Activated CD8-positive, alpha-beta T cell treated with anti-CD3 and anti-CD28 coated beads for 36 hours (primary cell): ENCODE measurements around the gene PEPD. TPM values are rescaled to one million over a fixed set of nuclear protein-coding genes. Genes with fewer than 3 reads are reported as not detected.

Source experiments
- ATAC-seq: fragments of 200-7000 bp; cut with Tn5 transposase; one replicate; pipeline ENCODE4 v1.10.0; 2021; ENCODE audit warnings: mild to moderate bottlenecking, moderate library complexity
- CTCF ChIA-PET: fragments of 350-600 bp; sonication (Branson Sonifier 250); formaldehyde crosslinking; loops from one replicate; lab custom pipeline; 2021; ENCODE audit warnings: antibody characterized with exemption; lab: Charles Lee
- POLR2A ChIA-PET: fragments of 350-600 bp; sonication (Branson Sonifier 250); formaldehyde crosslinking; loops from one replicate; lab custom pipeline; 2021; ENCODE audit warnings: antibody characterized with exemption; lab: Charles Lee
- DNase-seq: peaks from one replicate; pipeline ENCODE4 v3.0.0-alpha.2; 2020
- H3K27ac Mint-ChIP-seq: one replicate; pipeline ENCODE4 v1.8.0; 2021; ENCODE audit warnings: mild to moderate bottlenecking, mixed read lengths
- H3K27me3 Mint-ChIP-seq: one replicate; pipeline ENCODE4 v1.8.0; 2021; ENCODE audit warnings: mixed read lengths
- H3K36me3 Mint-ChIP-seq: one replicate; pipeline ENCODE4 v1.8.0; 2021; ENCODE audit warnings: low read depth, mixed read lengths
- H3K4me1 Mint-ChIP-seq: one replicate; pipeline ENCODE4 v1.8.0; 2021; ENCODE audit warnings: low read depth, mixed read lengths
- H3K4me3 Mint-ChIP-seq: one replicate; pipeline ENCODE4 v1.8.0; 2021; ENCODE audit warnings: mild to moderate bottlenecking, moderate library complexity, mixed read lengths
- H3K9me3 Mint-ChIP-seq: one replicate; pipeline ENCODE4 v1.8.0; 2021; ENCODE audit warnings: mixed read lengths
- CTCF ChIP-seq: fragments of 200-600 bp; IDR thresholded peaks from one replicate; pipeline ENCODE4 v1.8.0; 2022; ENCODE audit warnings: antibody characterized with exemption, mild to moderate bottlenecking
- intact Hi-C: fragments of 100-400 bp; cut with micrococcal nuclease; formaldehyde crosslinking; loops from one replicate; pipeline ENCODE4 v1.10.0; 2022
- total RNA-seq, 2 experiments: library from RNA; stranded (reverse); gene quantifications; one replicate each; pipeline ENCODE4 v1.2.3, GENCODE V29; 2021

Gene PEPD
- total RNA-seq, 2 experiments from 2014 or later = 32.6 to 34.6 TPM

DNA sequence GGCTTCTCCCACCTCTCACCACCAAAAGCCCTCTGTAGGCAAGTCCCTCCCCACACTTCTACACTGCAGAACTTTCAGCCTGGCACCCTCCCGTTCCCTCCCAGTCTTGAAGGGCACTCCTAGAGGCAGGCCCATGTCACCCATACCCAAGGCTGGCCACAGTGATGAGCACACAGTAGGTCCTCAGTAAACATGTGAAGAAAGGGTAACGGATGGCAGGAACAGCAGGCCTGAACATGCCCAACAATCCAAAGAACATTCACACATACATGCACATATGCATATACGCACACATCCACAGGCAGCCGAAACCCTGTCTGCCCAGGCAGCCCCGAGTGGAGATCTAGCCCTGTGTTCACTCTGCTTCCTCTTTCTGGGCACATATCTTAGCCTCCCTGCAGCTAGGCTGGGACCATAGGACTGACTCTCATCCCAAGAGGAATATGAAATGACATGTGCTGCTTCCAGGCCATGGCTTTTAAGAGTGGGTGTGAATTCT is 92.9 kb downstream of the PEPD start:
- Mint-ChIP-seq H3K27ac (no peak overlapping the region), H3K27me3 (no peaks in the 10 kb centered on the region), H3K9me3 (no peaks in the 10 kb centered on the region), H3K36me3 (no peaks in the 10 kb centered on the region), H3K4me1 (peaks cover 14% of the 10 kb centered on the region), H3K4me3 (no peak overlapping the region)
- ChIA-PET CTCF (interaction anchor here (1.0 kb wide), 1 partner anchor 13 kb away, joined by 3 read pairs; no protein-coding TSS in a partner anchor), POLR2A (no interaction called here)
- intact Hi-C loops = no loop called here
- no peak for ATAC-seq
- no peak for TF ChIP-seq CTCF
- no peak for DNase-seq

DNA sequence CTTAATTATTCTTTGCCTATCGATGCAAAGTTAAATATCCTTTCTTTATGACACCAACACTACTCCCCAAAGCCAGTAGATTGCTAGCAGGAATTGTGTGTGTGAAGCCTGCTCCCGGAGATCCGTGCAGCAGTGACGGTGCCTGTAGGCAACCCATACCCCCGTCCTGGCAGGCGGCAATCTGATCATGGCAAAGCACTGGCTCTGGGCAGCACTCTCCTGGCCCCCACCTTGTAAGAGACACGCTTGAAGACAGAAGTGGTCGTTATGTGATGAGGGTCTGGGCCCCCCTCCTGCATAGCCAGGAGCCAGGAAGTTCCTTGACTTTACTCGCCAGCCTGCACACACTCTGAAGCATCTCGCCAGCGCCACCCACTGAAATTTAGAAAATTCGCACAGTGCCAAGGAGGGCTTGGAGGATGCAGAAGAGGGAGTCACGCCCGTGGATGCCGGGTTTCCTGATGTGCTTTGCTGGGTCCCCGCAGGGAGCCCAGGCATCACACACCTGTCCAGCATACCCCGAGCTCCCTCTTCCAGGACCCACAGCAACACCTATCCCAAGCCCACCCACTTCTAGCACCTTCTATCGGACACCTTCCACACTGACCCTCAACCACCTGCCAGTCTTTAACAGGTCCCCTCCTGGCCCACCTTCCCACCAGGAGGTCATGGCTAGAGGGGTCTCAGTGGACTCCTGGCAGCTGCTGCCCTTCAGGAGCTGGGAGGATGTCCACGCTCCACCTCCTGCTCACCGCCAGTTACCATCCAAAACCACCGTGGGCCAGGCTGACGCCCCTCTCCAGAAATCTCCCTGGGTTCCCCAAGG is 93.6 kb downstream of the PEPD start:
- H3K4me3 Mint-ChIP-seq = no peak overlapping the region
- no peak overlapping the region for H3K27ac Mint-ChIP-seq
- ChIA-PET POLR2A (no interaction called here), CTCF (interaction anchor here (1.0 kb wide), 1 partner anchor 12 kb away, joined by 3 read pairs; no protein-coding TSS in a partner anchor)
- H3K4me1 Mint-ChIP-seq = peaks cover 14% of the 10 kb centered on the region
- ATAC-seq (no peak), DNase-seq (no peak)
- no peak for TF ChIP-seq CTCF
- H3K9me3 Mint-ChIP-seq = no peaks in the 10 kb centered on the region
- intact Hi-C loops = no loop called here
- no peaks in the 10 kb centered on the region for H3K36me3 Mint-ChIP-seq
- no peaks in the 10 kb centered on the region for H3K27me3 Mint-ChIP-seq

GRCh38 chr19:33426621-33427361 is 94.8 kb downstream of the PEPD start:
- no peak overlapping the region for H3K27ac Mint-ChIP-seq
- TF ChIP-seq CTCF = no peak
- no peaks in the 10 kb centered on the region for H3K9me3 Mint-ChIP-seq
- CTCF ChIA-PET = no interaction called here
- ATAC-seq (no peak), DNase-seq (no peak)
- POLR2A ChIA-PET = interaction anchor here (0.6 kb wide), 1 partner anchor 745 kb away, joined by 3 read pairs; no protein-coding TSS in a partner anchor
- no peaks in the 10 kb centered on the region for H3K36me3 Mint-ChIP-seq
- no peaks in the 10 kb centered on the region for H3K27me3 Mint-ChIP-seq
- intact Hi-C loops = no loop called here
- no peak overlapping the region for H3K4me3 Mint-ChIP-seq
- H3K4me1 Mint-ChIP-seq = peaks cover 14% of the 10 kb centered on the region

GRCh38 chr19:33424181-33424580 is 97.4 kb downstream of the PEPD start:
- H3K27ac Mint-ChIP-seq = no peak overlapping the region
- H3K36me3 Mint-ChIP-seq = no peaks in the 10 kb centered on the region
- ChIA-PET POLR2A (no interaction called here), CTCF (interaction anchor here (1.0 to 1.1 kb wide), 2 partner anchors 188 to 347 kb away, joined by 4 read pairs; no protein-coding TSS in a partner anchor)
- intact Hi-C loops = no loop called here
- ATAC-seq = no peak
- TF ChIP-seq CTCF = no peak
- H3K4me3 Mint-ChIP-seq = no peak overlapping the region
- no peaks in the 10 kb centered on the region for H3K9me3 Mint-ChIP-seq
- no peak for DNase-seq
- H3K4me1 Mint-ChIP-seq = no peaks in the 10 kb centered on the region
- no peaks in the 10 kb centered on the region for H3K27me3 Mint-ChIP-seq
